GM21526 (cell line): ENCODE results near the gene MAGI1.

Experiments
- ATAC-seq: cut with Tn5 transposase; IDR thresholded peaks from one replicate; pipeline ENCODE4 v1.9.1; 2021; ENCODE audit warnings: moderate library complexity; ENCODE audit not compliant: unreplicated experiment, low FRiP score

MAGI1 gene

GRCh38 chr3:65701516-65701915 lies 337.2 kb downstream of the MAGI1 start:
- ATAC-seq, result no peak

GRCh38 chr3:65689436-65689835 lies 349.3 kb downstream of the MAGI1 start:
- no peak for ATAC-seq

- ATAC-seq, result no peak
Measured at GRCh38 chr3:65687741-65688140, 351.0 kb downstream of the MAGI1 start.

- ATAC-seq, result no peak
Measured at GRCh38 chr3:65685621-65686235, 353.0 kb downstream of the MAGI1 start.

DNA sequence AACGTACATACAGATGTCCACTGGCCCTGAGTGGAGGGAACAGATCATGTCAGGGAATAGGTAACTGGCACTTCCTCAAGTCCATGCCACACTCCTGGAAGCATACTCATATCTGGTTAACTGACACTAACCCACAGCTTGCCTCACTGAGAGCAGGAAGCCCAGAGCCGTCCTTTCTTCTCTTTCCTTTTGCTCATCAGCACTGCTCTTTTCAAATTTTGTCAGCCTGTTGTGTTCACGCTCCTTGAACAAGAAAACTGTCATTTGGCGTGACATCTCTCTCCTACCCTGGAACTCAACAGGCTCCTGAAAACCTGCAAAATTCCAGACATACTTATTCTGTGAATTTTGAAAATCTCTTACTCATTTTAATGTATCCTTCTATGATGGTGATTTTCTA lies 360.2 kb downstream of the MAGI1 start:
- ATAC-seq, result no peak

GRCh38 chr3:65677486-65678010 lies 361.2 kb downstream of the MAGI1 start:
- ATAC-seq, result no peak

DNA sequence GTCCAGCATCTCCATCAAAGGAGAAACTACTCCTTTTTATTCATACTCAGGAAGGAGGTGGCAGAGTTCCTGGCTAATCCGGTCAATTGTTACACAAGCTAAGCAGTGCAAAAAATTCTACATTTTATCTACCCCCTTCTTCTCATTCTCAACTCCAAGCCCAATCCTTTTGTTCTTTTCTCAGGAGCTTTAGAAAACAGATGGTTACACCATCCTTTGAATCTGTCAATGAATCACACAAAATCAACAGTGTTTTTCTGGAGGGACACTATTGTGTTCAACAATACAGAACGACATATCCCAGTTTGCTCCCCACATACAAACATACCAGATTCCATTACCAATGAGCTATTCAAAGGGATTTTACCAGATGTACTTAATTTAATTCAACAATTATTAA lies 362.1 kb downstream of the MAGI1 start:
- ATAC-seq, result no peak

GRCh38 chr3:65675011-65675410 lies 363.7 kb downstream of the MAGI1 start:
- ATAC-seq, result no peak

- ATAC-seq, result no peak
Measured at GRCh38 chr3:65674226-65674625, 364.5 kb downstream of the MAGI1 start.

DNA sequence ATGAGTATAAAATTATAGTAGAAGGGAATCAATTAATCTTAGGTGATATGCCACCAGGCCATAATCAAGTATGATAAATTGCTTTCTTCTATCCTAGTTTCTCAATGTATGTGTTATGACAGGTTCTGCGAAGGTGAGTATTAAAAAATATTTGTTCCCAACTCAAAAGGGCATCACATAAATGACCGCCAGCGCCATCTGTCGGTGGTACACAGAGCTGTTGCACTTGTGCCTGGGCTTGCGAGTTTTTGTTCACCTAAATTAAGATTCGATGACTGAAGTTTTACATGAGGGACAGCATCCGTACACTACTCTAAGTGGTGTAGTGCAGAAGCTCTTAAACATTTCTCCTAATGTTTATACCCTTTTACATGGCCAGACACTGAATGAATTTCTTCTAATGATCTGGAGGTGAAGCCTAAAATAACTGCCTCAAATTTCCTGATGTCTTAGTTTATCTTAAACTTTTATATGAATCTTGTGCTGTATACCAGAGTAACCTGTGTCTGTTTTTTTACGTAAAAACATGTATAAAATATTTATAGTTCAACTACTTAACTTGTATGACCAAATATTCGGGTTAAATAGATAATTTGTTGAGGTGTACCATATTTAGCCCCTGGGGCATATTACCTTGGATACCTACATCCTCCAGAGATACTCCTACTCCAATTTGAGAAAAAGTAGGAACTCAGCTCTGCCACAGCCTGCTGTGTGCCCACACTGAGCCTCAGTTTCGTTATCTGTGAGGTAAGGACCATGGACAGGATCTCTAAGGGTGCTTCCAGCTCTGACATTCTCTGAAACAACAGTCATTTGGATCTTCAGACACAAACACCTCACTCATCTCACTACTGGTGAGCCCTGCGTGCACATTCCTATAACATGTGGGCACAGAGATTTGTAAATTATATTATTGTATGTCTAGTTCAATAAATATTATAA lies 365.6 kb downstream of the MAGI1 start:
- ATAC-seq, result no peak

DNA sequence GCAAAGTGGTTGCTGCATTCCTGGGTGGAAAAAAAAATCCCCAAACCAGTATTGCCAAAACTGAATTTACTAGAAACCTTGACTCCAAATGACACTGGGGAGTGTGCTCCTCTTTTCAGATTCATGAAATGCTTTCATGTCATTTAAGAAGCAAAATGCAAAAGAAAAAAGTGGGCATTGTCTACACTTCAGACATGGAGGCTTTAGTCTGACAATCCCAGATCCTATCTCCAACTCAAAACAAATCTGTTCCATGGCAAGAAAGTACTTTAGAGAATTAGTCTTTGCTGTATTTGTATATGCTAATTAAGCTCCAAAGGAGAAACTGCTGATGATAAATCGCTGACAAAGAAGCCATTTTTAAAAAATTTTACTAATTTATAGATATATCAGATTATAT lies 366.7 kb downstream of the MAGI1 start:
- no peak for ATAC-seq

DNA sequence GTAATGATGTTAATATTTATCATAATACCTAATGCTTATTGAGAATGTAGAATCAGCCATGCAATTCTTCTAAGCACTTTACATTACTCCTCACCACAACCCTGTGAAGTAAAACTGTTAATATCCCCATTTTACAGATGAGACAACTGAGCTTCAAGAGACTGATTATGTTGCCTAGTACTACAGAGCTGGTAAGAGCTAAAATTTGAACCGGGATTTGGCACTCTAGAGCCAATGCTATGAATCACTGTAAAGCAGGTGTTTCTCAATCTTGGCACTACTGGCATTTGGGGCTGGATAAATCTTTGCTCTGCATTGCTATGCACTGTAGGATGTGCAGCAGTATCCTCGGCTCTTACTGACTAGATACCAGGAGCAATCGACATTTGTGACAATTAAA lies 367.7 kb downstream of the MAGI1 start:
- no peak for ATAC-seq

GRCh38 chr3:65669163-65669875 lies 369.4 kb downstream of the MAGI1 start:
- no peak for ATAC-seq

DNA sequence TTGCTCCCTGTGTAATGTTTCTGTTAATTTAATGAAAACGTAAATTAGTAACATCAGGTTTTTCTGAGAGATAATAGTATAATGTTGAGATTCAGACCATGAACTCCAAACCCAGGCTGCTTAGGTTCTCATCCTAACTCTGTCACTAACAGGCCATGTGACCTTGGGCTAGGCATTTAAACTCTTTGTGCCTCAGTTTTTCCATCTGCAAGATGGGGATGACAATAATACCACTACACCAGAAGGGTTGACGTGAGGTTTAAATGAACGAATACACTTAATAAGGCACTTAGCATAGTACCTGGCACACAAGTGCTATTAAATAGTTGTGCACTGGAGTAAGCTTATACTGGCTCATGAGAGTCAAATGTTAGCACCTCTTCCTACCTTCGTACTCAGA lies 370.8 kb downstream of the MAGI1 start:
- ATAC-seq, result no peak

- ATAC-seq, result no peak
Measured at GRCh38 chr3:65666448-65667091, 372.1 kb downstream of the MAGI1 start.

DNA sequence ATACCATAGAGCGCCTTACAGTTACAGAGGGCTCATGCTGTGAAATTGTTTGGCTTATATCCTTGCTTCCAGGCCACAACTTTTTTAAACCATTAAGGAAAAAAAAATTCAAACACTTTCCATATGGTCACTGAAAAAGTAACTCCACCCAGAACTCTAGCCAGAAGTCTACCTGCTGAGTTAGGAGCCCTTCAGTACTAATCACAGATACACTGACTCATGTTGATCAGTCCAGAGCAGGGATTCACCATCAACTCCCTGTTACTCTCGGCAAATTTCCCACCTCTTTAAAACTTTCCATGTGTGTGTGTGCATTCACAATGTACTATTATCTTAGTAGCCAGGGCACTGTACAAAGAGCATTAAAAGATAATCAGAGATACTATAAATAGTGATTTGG lies 372.8 kb downstream of the MAGI1 start:
- no peak for ATAC-seq

- no peak for ATAC-seq
Measured at GRCh38 chr3:65664931-65665330, 373.8 kb downstream of the MAGI1 start.

- no peak for ATAC-seq
Measured at GRCh38 chr3:65664446-65664845, 374.3 kb downstream of the MAGI1 start.

GRCh38 chr3:65662095-65662494 lies 376.6 kb downstream of the MAGI1 start:
- ATAC-seq, result no peak

DNA sequence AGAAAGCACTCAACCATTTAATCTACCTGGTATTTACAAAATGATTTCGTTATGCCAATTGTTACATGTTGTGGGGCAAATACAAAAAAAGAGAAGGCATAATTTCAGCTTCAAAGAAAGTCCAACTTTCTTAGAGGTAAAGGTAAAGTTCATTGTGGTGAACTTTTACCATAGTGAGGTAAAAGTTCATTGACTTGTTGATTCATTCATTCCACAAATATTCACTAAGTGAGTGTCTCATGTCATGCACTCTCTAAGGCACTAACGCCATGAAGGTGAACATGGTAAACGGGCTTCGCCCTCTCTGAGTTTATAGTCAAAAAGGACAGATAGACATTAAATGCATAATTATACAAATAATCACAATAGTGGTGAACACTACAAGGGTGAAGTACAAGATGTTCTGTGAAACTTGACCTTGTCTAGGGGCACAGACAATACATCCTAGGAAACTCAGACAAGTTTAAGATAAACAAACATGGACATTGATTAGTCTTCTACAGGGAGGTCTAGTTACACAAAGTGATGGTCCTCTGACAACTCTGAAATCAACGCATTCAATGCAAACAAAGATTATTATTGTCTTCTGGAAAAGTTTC lies 378.6 kb downstream of the MAGI1 start:
- no peak for ATAC-seq
